GM19035 (cell line): ENCODE measurements around the gene ZBTB20.

Experiments
- ATAC-seq: cut with Tn5 transposase; IDR thresholded peaks from one replicate; pipeline ENCODE4 v1.9.1; 2021; ENCODE audit not compliant: unreplicated experiment

Gene ZBTB20

DNA sequence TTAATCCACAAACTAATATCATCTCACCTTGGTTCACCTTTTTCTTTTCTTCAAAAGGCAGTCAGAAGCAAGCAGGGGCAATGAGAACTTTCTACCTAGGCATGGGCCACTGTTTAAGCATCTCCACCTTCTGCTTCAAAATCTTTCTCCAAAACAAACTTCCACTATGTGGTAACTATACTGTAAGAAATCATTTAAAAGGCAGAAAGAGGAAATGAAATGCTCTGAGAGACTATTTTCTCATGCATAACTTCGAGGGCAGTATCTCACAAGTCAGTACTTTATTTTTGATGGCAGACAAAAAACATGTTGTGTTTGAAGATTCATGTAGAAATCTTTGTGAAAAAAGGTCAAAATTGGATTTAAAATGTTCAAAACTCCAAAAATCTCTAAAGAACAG, 419.7 kb downstream of the ZBTB20 start:
- ATAC-seq: no peak

DNA sequence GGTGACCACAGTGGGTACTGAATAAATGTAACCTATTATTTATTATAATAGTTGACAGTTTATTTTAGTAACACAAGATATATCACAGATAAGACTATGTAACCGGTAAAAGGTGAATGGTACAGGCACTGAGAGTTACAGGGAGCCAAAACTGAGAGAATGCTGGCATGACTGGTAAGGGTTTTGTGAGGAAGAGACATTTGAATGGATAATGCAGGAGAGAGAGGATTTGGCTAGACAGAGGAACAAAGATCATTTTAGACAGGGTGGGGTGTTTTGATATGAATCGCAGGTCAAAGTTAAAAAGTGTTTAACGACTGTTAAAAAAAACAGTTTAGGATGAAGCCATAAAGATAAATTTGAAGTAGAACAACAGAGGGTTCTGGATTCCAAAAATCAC, 421.1 kb downstream of the ZBTB20 start:
- ATAC-seq: no peak

DNA sequence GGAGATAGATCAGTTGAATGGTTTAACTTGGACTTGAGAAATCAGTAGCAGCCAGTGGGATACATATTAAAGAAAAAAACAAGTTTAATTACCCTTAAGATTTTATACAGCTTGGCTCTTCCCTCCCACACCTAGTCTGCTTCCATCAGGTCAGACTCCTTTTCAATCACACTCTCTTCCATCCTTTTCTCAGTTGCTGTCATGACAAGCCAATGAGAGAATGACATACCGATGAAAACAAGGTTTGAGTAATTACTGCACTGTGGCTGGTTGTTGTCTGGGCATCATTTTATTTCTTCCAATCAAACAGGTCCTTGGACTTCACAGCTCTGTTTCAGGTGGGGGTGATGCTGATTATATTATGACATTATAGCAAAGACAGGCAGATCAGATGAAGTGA, 424.6 kb downstream of the ZBTB20 start:
- ATAC-seq: no peak

DNA sequence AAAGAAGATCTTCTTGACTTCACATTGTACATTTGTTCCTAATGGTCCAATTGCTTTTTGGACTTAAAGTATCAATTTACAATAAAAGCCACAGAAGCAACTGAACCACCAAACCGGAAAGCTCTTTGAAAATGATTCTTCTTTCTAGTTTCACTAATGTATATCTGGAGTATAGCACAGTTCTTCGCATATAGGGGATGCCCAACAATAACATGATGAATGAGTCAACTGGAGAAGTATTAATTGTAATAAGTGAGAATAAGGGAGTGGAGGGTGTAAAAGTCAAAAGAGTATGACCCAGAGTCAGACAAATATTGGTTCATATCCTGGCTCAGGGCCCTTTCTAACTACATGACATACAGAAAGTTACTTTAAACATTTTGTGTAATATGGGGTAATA, 425.2 kb downstream of the ZBTB20 start:
- ATAC-seq: no peak

DNA sequence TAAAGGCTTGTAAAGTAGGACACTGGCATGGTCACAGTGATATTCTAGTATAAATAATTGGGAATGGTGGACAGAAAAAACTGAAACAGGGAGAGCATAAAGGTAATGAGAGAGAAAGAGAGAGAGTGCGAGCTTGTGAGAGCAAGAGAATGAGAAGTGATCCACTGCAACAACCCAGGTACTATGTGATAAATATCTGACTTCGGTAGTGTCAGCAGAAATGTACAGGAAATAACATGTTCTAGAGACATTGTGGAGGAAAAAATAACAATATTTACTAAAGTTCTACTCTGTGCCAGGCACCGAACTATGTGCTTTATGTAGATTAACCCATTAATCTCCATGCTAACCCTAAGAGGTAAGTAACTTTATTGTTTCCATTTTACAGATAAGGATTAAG, 425.9 kb downstream of the ZBTB20 start:
- no peak for ATAC-seq

DNA sequence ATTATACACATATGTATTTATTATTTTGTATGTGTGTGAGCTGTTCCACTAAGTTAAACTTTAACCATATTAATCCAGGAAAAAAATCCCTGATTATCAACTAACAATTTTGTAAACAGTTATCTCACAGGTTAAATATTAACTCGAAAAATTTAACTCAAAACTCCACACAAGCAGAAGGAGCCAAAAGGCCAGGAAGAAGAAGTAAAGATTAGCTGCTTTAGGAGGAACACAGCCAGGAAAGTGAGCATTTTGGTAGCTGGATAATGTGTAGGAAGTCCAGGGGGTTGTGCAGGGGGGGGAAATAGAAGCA, 428.2 kb downstream of the ZBTB20 start:
- ATAC-seq: no peak

DNA sequence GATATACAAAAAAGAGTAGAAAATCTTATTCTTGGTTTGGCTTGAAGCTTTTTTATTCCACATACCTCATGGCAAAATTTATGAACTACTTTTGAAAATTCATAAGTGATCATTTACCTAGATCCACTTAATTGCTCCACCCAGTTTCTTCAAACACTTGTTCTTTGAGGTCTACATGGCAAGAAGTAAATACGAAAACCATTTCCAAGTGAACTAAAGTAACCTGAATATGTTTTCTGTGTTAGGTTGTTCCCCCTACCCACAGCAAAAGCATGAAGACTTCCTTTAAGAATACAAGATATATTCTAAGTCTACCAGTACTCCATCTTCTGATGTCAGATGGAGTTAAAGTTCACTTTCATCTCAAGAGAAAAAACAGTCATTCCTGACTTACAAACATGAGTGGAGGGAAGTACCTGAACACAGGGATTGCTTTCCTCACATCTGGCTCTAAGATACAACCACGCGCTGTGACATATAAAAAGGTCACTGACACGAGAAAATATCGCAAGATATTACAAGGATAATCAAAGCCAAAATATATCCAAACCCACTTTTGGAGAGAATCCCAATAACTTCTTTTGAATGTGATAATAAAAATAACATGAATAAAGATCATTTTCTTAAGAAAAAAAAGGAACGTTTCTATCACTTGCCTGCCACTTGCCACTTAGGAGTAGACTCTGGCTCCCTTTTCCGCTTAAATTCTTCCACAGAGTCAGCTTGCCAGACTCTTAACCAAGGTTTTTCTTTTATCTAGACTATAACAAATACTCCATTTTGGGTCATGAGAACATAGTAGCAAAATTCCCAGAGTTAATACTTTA, 428.8 kb downstream of the ZBTB20 start:
- ATAC-seq: no peak

DNA sequence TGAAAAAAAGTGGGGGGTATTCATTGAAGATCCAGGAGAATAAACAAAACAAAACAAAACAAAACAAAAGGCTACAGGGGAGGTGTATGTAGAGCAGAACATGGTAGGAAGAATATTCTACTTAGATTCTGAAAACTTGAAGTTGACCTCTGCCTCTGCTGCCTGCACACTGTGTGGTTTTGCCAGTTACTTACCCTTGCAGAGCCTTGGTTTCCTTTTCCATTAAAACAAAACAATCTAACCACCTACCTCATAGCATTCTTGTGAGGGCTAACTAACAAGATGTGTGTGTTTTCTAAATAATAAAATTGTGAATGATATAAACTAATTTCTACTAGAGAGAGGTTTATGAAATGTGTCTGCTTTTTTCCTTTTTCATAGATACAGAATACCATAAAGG, 430.2 kb downstream of the ZBTB20 start:
- no peak for ATAC-seq

DNA sequence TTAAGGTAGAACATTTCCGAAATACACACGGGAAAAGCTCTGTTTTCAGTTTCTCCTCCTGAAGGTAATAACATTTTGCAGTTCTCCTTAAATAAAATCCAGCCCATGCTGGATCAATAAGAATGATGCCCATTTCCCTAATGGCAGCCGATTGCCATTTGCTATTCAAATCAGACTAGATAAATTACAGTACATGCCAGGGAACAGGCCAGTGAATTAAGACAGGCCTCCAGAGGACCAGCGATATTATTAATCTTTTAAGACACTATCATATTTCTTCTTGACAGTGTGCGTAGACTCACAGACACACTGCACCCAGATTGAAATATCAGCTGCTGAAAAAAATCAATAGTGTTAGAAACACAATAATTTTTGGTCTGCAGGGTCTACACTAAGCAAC, 431.0 kb downstream of the ZBTB20 start:
- no peak for ATAC-seq

DNA sequence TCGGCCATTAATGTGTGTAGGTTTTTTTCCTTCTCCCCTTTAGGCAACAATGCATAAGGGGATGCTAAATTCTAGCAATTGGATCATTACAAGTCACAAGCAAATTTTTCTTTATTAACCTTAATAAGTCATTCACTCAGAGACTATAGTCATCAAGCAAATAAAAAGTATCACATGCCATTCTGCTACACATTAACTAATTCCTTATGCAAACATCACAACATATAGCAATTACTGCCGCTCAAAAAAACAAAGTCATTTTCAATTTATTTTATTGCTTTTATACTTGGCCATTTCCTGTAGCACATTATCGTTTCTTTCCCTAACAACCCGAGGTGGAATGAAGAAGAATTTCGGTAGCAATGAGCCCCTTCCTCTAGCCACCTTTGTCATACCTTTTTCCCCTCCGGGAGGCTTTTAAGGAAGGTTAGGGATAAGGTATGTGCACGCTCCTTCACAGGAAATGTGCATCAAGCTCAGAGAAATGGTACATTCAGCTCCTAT, 432.1 kb downstream of the ZBTB20 start:
- no peak for ATAC-seq

DNA sequence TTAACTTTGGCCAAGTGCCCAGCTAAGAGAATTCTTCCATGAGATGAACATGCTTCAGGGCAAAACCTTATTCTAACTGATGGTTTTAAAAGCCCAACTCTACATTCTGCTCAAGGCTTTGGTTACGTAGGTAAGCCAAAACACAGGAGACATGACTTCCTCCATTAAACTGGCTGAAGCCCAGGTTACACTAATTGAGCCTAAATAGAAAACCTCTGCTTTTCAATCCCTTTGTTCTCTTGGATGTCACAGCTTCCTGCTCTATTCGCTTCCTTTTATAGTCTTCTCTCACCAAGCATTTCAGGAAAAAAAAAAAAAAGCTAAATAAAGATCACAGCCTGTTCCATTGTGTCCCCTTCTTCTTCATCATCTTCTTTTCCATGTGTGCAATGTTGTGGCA, 432.9 kb downstream of the ZBTB20 start:
- no peak for ATAC-seq

DNA sequence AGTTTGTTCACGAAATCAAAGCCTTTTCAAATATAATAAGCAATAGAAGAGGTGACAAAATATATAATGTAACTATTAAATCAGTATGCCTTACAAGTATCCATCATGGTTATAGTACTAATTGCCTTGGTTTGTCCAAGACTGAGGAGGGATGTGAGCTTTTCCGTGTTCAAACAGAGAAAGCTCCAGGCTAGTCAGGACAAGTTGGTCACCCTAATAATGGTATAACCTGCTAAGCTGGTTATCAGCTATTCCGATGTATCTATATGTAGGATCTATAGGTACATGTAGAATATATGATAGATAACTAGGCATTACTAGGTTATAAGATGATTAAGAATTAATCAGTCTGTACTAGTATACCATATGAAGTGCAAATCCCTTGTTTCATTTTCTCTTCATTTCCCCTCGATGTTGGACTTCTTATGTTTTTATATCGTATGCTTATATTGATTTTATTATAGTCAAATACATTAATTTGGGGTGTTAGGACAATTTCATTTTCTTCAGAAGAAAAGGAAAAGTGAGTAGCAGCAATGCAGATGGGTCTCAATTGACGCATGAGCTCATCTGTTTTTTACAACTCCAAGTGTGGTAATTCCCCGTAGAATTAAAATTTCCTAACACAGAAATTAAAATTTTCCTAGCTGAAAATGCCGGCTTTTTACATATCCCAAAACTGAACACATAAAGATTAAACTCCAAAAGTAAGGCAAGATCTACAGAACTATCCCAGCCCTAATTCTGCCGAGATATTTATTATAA, 434.2 kb downstream of the ZBTB20 start:
- ATAC-seq: no peak

DNA sequence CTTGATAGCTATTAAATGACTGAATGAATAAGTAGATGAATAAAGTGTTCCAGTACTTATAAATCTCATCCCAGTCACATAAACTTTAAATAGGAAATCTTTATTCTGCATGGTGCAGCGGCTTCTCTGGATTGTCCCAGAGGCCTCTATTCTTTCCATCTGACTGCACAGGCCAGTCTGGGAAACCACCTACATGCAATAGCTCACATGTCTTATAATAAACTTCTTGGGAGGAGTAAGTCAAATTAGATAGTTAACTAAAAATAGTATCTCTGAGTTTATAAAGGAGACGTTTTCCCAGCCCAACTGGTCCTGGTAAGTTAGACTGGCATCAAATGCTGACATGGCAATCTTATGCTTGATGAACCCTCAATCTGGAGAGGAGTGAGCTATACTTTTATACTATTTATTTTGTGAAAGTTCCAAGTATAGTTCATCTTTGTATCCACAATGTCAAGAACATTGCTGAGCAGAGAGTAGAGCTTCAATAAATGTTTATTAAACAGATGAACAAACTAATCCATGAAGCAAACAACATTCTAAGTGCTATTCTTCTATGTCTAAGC, 435.7 kb downstream of the ZBTB20 start:
- ATAC-seq: no peak

DNA sequence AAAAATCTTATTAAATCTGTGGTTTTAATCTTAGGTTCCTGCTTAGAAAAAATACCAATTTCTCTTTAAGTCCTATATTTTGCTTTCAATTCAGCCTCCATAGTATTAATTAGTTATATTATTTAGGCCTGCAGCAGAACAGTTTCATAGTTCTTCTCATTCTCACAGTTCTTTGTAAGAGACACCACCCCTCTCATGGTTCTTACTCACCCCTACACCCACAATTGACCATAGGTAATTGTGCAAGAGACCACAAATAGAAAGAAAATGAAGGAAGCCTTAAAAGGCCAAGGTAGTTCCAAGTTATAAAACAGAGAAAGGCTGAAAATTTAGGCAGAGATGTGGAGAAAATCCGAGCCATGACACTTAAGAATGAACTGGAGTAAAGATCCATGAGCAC, 438.0 kb downstream of the ZBTB20 start:
- no peak for ATAC-seq

DNA sequence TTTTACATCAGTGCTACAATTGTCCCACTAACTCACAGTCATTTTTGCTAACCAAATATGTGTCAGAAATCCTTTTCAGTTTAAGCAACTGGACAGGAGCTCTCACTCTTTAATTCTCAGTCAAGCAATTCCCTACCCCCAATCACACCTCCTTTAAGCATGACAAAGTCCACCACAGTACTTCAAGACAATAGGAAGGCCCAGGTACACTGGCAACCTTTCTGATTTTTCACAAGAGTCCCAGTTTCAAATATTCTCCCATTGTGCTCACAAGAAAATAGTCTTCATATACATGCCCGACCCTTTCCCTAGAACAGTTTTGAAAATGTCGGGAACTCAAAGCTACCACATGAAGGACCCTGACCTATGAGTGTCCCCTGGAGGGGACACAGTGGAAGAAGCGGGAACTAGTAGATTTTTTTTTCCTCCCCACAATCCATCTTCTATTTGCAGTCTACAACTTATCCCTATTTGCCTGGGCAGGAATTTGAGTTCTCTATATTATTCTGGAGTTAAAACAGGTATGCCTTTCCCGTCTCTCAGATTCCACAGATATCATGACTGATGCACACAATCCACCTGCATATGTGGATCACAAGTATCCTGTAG, 439.7 kb downstream of the ZBTB20 start:
- no peak for ATAC-seq

DNA sequence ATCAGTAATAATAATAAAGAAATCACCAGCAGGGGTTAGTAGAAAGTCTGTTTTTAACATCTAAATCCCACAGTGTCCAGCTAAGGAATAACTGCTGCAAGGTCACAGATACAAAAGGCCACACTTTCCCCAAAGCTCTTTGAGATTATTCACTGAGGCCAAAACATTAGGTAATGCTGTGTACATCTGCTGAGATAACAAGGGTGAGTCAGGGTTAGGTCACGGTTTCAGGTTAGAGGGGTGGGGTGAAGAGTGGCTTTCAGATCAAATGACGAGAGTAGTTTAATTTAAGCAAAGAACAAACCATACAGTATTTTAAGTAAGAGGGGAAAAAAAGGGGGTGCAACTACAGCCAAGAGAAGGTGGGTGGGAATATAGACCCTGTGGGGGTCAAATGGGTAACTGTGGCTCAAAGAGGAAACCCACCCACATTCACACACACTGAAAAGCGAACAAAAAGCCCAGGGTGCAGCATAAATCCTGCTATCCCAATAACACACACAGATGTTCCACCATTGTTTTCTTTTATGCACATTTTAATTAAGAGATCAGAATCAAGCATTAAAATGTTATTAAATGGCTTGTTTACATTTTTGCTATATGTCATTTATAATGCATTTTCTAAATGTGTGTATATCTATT, 440.4 kb downstream of the ZBTB20 start:
- no peak for ATAC-seq

DNA sequence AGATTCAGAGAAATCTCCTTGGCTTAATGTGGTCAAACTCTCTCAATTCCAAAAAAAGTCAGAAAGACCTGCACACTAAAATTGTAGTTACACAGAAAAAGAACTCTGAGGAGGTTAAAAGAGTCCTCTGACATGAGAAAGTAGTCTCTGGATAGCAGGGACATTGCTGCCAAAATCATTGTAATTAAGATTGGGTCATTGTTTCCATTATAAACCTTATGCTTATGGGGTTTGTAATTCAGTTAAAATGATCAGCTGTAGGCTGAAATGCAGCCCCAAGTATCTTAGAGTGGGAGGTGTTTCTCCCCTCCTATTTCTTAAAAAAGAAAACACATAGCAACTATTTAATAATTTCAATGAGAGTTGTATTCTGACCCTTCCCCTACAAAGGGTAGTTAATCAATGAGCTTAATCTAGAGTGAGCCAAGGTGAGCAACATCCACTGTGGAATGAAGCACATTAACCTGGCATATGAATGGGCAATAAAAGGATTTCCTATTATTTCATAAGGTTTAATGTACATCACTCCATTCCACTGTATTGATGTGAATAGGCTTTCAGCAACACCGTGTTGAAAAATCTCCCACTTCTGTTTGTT, 446.4 kb downstream of the ZBTB20 start:
- ATAC-seq: no peak

DNA sequence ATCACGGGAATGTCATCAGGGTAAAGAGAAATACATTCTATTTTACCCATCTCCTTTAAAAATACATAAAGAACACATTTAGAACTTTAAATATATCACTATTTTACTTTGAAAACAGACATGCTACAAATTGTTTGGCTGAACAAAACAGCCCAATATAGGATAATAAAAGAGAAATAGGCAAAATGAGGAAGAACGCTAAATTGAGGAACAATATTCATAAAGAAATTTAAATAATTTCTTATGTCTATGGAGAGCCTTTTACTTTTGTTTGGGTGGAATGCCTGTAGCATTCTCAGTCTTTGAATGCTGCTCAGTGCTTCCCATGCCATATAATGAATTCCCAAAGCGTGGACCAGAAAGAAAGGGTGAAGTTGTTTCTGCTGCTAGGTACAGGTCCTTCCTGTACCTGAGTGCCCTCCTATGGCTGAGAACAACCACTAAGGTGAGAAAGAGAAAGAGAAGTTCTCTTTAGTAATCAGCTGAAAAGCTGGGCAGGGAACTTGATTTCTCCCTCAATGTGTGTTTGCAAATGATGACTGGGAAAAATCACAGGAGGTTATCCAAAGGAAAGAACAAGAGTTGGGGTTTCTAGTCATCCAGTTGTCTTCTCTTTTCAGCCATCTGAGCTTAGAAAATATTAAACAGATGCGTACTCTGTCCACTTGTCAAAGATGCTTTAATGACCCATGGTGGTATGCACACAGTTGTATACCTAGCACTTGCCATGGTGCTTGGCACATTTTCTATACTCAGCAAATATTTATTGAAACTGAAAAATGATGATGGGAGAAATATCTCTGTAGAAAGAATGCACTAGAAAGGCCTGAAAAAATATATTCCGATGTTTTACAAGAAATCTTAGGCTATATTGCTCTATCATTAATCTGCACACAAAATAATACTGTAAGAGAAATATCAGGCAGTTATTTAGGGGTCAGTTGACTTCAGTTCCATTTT, 448.7 kb downstream of the ZBTB20 start:
- ATAC-seq: no peak

DNA sequence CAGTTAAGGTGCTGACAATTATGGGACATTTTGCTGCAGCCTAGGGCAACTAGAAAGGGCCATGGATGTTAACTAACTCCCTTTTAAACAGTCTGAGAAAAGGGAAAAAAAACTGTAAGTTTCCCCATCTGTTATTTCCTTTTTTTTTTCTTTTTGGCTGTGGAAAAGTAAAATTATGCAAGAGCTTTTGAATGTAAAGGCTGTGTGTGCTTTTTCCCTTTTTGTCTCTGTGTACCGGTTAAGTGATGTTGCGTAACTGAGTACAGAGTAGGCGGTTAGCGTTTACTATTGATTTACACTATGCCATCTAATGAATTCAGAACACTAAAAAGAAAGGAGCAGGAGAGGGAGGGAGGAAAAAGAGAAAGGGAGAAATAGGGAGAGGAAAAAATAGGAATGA, 449.7 kb downstream of the ZBTB20 start:
- ATAC-seq: no peak

DNA sequence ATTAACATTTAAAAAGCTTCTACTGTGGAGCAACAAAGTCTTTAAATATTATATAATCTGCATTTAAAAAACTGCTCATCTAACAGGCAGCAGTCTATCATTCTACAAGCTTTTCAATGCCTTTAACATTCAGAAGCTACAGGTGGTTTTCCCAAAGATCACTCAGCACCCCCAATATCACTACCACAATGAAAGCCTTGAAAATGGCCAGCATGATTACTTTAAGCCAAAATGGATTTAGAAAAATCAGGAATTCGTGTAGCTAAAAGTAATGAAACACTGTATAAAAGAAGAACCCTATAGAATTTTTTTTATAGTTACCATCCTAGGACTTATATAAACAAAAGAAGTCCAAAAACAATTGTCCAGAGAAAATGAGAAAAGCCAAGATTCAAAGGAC, 452.8 kb downstream of the ZBTB20 start:
- ATAC-seq: no peak
